Measurements from ENCODE around the gene DHRS9.
A peak's percentile ranks its signal among the peaks of the same experiment; 100 is the strongest.
"Not testable (repeated sequence)": the region's sequence is repeated elsewhere in the genome, so short reads cannot be mapped to it uniquely, and the experiment has no call there.

DHRS9 gene

GRCh38 chr2:169069341-169069740 is at the start of gene DHRS9:
TSS of gene DHRS9 (plus strand) at chr2:169069563. CDS start at chr2:169081582, 12,019 bp downstream.
- peak in 9 of 56 donors; percentile 4 to 59 (median 21) for DNase-seq

- DNase-seq: no peak
Observed at GRCh38 chr2:169023161-169023560, 46.2 kb upstream of the DHRS9 start.

GRCh38 chr2:169026056-169026455 is 43.3 kb upstream of the DHRS9 start:
- DNase-seq: no peak

GRCh38 chr2:169027234-169027633 is 42.1 kb upstream of the DHRS9 start:
- no peak for DNase-seq

- no peak for DNase-seq
Observed at GRCh38 chr2:169029341-169029740, 40.0 kb upstream of the DHRS9 start.

- no peak for DNase-seq
Observed at GRCh38 chr2:169031202-169031601, 38.2 kb upstream of the DHRS9 start, which contains the start of gene ABCB11. TSS of gene ABCB11 (minus strand) at chr2:169031324. CDS start at chr2:169018125, 13,199 bp downstream.

- no peak for DNase-seq
Observed at GRCh38 chr2:169034256-169034655, 35.1 kb upstream of the DHRS9 start.

GRCh38 chr2:169034984-169035544 is 34.3 kb upstream of the DHRS9 start:
- no peak for DNase-seq

GRCh38 chr2:169035887-169036286 is 33.5 kb upstream of the DHRS9 start:
- DNase-seq: no peak

GRCh38 chr2:169036736-169037440 is 32.5 kb upstream of the DHRS9 start:
- DNase-seq: no peak

- no peak for DNase-seq
Observed at GRCh38 chr2:169038338-169038757, 31.0 kb upstream of the DHRS9 start.

GRCh38 chr2:169039702-169040101 is 29.7 kb upstream of the DHRS9 start:
- no peak for DNase-seq

- no peak for DNase-seq
Observed at GRCh38 chr2:169041594-169041993, 27.8 kb upstream of the DHRS9 start.

GRCh38 chr2:169042856-169043255 is 26.5 kb upstream of the DHRS9 start:
- no peak for DNase-seq

- no peak for DNase-seq
Observed at GRCh38 chr2:169046440-169047151, 22.8 kb upstream of the DHRS9 start.

- peak in 1 of 56 donors; percentile 1 for DNase-seq
Observed at GRCh38 chr2:169047256-169048250, 21.8 kb upstream of the DHRS9 start.

- no peak for DNase-seq
Observed at GRCh38 chr2:169049142-169049541, 20.2 kb upstream of the DHRS9 start.

- no peak for DNase-seq
Observed at GRCh38 chr2:169050476-169051240, 18.7 kb upstream of the DHRS9 start.

GRCh38 chr2:169054575-169054974 is 14.8 kb upstream of the DHRS9 start:
- DNase-seq: not testable (repeated sequence)

GRCh38 chr2:169064199-169064598 is 5.2 kb upstream of the DHRS9 start:
- not testable (repeated sequence) for DNase-seq

Measured in nucleus accumbens (tissue), 56 donors.